T-cell (primary cell): ENCODE data around the gene SPRED2. TPM values are rescaled to one million over a fixed set of nuclear protein-coding genes. Genes with fewer than 3 reads are reported as not detected.

ENCODE experiments used
- ATAC-seq, 4 experiments: fragments of 200-7000 bp in 3 of 4; fragments of 150-1000 bp in 1 of 4; cut with Tn5 transposase; replicated peaks in 1 of 4; 1 replicate in 3 of 4; 2 replicates in 1 of 4; pipeline ENCODE4 v1.10.0; 2021; ENCODE audit warnings: moderate library complexity in 3 of 4, mild to moderate bottlenecking in 2 of 4, moderate number of reproducible peaks in 1 of 4
- CTCF ChIA-PET, 2 donors: fragments of 300-600 bp; sonication (Branson Sonifier 250); formaldehyde crosslinking; loops; one replicate each; lab custom pipeline; 2022; ENCODE audit warnings: antibody characterized with exemption in 2 of 2; lab: Charles Lee
- POLR2A ChIA-PET, 2 donors: fragments of 300-600 bp; sonication (Branson Sonifier 250); formaldehyde crosslinking; loops; one replicate each; lab custom pipeline; 2022; ENCODE audit warnings: antibody characterized with exemption in 2 of 2; lab: Charles Lee
- DNase-seq, 35 experiments: peaks; one replicate each; pipeline versions ENCODE4 v3.0.0 to v3.0.0-alpha.2; 2013 to 2023
- H3K27ac ChIP-seq: one replicate; pipeline ENCODE4 v1.5.1; 2013; ENCODE audit warnings: low read length
- H3K27me3 ChIP-seq, 2 experiments: replicated peaks in 1 of 2; 1 replicate in 1 of 2; 2 replicates in 1 of 2; pipeline versions ENCODE4 v1.6.1 to v1.7.0; 2013; ENCODE audit warnings: low read length in 1 of 2, mixed read lengths in 1 of 2; ENCODE audit not compliant: control insufficient read depth in 2 of 2, insufficient read depth in 2 of 2; ENCODE audit errors: extremely low read depth in 1 of 2
- H3K36me3 ChIP-seq, 2 donors: 1 replicate in 1 of 2; 2 replicates in 1 of 2; pipeline versions ENCODE4 v1.6.1 to v1.7.0; 2013; ENCODE audit warnings: low read length in 1 of 2; ENCODE audit not compliant: control insufficient read depth in 2 of 2, insufficient read depth in 1 of 2; ENCODE audit errors: extremely low read depth in 1 of 2
- H3K4me1 ChIP-seq, 2 experiments: 1 replicate in 1 of 2; 2 replicates in 1 of 2; pipeline versions ENCODE4 v1.6.1 to v1.7.0; 2013; ENCODE audit warnings: low read length in 2 of 2, mixed read lengths in 1 of 2; ENCODE audit not compliant: insufficient read depth in 2 of 2, control insufficient read depth in 1 of 2; ENCODE audit errors: extremely low read depth in 1 of 2
- H3K4me3 ChIP-seq, 2 donors: 1 replicate in 1 of 2; 2 replicates in 1 of 2; pipeline versions ENCODE4 v1.5.1 to v1.7.0; 2013; ENCODE audit warnings: mild to moderate bottlenecking in 2 of 2, low read length in 1 of 2, moderate library complexity in 1 of 2; ENCODE audit not compliant: control insufficient read depth in 1 of 2; ENCODE audit errors: extremely low read depth in 1 of 2
- H3K9me3 ChIP-seq: 2 replicates; pipeline ENCODE4 v1.7.0; 2013
- H3K27ac Mint-ChIP-seq, 2 donors: one replicate each; pipeline ENCODE4 v1.8.0; 2020 to 2021; ENCODE audit warnings: mild to moderate bottlenecking in 2 of 2, mixed read lengths in 2 of 2
- H3K27me3 Mint-ChIP-seq, 2 donors: one replicate each; pipeline ENCODE4 v1.8.0; 2021 to 2022; ENCODE audit warnings: mixed read lengths in 2 of 2
- H3K36me3 Mint-ChIP-seq: one replicate; pipeline ENCODE4 v1.8.0; 2021; ENCODE audit warnings: mixed read lengths
- H3K4me1 Mint-ChIP-seq, 3 donors: one replicate each; pipeline ENCODE4 v1.8.0; 2020 to 2022; ENCODE audit warnings: mixed read lengths in 3 of 3, mild to moderate bottlenecking in 1 of 3
- H3K4me3 Mint-ChIP-seq, 3 donors: one replicate each; pipeline ENCODE4 v1.8.0; 2020 to 2022; ENCODE audit warnings: mild to moderate bottlenecking in 3 of 3, mixed read lengths in 3 of 3, moderate library complexity in 3 of 3
- H3K9me3 Mint-ChIP-seq, 3 donors: one replicate each; pipeline ENCODE4 v1.8.0; 2020 to 2022; ENCODE audit warnings: mixed read lengths in 3 of 3
- WGBS: methylation state at CpG from one replicate; pipeline ENCODE4 v1.1.5; 2013; ENCODE audit warnings: missing lambda C conversion rate; ENCODE audit not compliant: insufficient coverage; 5-methylcytosine and 5-hydroxymethylcytosine counted together
- total RNA-seq, 35 experiments: library from RNA in 6 of 35; stranded (reverse) in 6 of 35; fragments of 120-200 nt in 1 of 35; gene quantifications; one replicate each; pipeline versions ENCODE4 v1.2.1 to v1.2.4 and lab custom pipeline; 2013 to 2026

The SPRED2 gene
- total RNA-seq, 5 donors from 2014 or later (not counting 1 experiment from before 2014, with no cell fraction given), result 0.73 to 3.2 (median 1.2) TPM

DNA sequence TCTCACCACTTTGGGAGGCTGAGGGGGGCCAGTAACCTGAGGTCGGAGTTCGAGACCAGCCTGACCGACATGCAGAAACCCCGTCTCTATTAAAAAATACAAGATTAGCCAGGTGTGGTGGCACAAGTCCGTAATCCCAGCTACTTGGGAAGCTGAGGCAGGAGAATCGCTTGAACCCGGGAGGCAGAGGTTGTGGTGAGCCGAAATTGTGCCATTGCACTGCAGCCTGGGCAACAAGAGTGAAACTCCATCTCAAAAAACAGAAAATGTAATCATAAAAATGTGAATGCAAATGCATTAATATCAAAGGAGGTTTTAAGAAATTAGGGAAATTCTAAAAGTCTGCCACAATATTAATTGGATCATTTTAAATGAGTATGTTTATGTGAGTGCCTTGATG, 159.1 kb downstream of the SPRED2 start:
- no peaks in the 10 kb centered on the region for H3K9me3 ChIP-seq

DNA sequence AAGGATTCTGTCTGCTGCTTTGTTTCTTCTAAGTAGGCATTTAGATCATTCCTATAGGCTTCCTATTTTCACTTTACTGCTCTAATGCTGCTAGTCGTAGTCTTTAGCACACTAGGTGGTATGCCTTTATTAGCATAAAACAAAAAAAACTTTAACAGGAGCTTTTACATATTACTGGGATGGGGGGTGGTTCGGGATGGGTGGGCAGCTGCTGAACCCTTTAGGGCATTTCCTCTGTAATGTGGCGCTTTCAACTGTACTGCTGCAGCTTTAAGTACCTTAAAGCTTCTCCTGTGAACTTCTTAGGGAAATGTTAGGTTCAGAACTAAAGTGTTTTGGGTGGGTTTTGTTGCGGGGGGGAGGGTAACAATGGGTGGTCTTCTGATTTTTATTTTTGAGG, 163.4 kb downstream of the SPRED2 start:
- no peak overlapping the region for H3K27ac ChIP-seq
- Mint-ChIP-seq H3K4me3 (no peak overlapping the region), H3K36me3 (peaks cover 48% of the 10 kb centered on the region), H3K27me3 (no peaks in the 10 kb centered on the region), H3K27ac (no peak overlapping the region), H3K9me3 (no peaks in the 10 kb centered on the region), H3K4me1 (peaks cover 1 to 18% (median 9%) of the 10 kb centered on the region in 3 donors)
- ChIA-PET CTCF (no interaction called here), POLR2A (interaction anchor here in 1 of 2 donors (0.5 to 0.7 kb wide), 2 partner anchors 18 to 42 kb away, joined by 4 to 5 read pairs; partner anchors contain the start of gene ACTR2)
- H3K4me3 ChIP-seq, result no peak overlapping the region
- H3K9me3 ChIP-seq, result no peaks in the 10 kb centered on the region
- WGBS, result 100% methylated on average over 1 of the region's 4 CpGs
- H3K36me3 ChIP-seq, result peaks cover 12 to 75% of the 10 kb centered on the region in 2 donors
- H3K27me3 ChIP-seq, result no peaks in the 10 kb centered on the region
- no peaks in the 10 kb centered on the region for H3K4me1 ChIP-seq
- ATAC-seq, result no peak
- no peak for DNase-seq

More for the DNA sequence above, 159.1 kb downstream of the SPRED2 start:
- Histone ChIP-seq H3K27ac (no peak overlapping the region), H3K36me3 (peaks cover 0 to 39% of the 10 kb centered on the region in 2 donors), H3K4me1 (peaks cover 0 to 2% of the 10 kb centered on the region in 2 experiments), H3K27me3 (no peaks in the 10 kb centered on the region), H3K4me3 (no peak overlapping the region)
- ChIA-PET CTCF (no interaction called here), POLR2A (no interaction called here)
- Mint-ChIP-seq H3K27me3 (no peaks in the 10 kb centered on the region), H3K9me3 (no peaks in the 10 kb centered on the region), H3K36me3 (peaks cover 23% of the 10 kb centered on the region), H3K4me3 (no peak overlapping the region), H3K4me1 (peaks cover 4 to 7% (median 5%) of the 10 kb centered on the region in 3 donors), H3K27ac (no peak overlapping the region)
- DNase-seq, result no peak
- 100% methylated on average over 5 of the region's 8 CpGs for WGBS
- no peak for ATAC-seq

DNA sequence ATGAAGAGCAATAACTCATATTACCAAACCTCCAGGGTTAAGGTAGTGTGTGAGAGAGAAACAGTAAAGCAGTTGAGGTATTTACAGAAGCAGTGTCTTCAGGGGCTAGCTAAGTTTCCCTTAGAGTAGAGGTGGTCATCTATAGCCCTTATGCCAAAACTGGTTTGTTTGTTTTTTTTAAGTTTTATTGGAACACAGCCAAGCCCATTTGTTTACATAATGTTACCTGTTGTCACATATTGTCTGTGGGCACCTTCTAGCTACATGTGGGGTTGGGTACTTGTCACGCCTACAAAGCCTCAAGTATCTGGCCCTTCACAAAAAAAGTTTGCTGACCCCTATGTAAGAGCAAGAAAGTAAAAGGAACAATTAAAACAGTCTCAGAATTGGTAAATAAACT, 165.4 kb downstream of the SPRED2 start:
- POLR2A ChIA-PET, result no interaction called here
- H3K27ac Mint-ChIP-seq, result peak overlapping the region; percentile 8 to 9

DNA sequence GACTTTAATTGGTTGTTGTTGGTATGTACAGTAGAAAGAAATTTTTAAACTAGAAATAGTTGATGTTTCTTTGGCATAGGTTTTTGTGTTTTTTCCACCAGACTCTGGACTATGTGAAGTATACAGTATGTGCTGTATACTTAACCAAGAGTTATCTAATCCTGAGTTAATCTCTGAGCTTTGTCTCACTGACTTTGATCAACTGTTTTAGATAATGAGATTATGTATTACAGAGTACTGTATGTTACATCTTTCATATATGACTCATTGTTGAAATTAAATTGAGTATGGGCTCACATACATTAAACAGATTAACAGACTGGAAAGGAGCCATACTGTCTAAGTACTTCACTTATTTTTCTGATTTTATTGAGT, 166.7 kb downstream of the SPRED2 start:
- H3K36me3 Mint-ChIP-seq, result peaks cover 45% of the 10 kb centered on the region
- CTCF ChIA-PET, result interaction anchor here (0.6 to 1.1 kb wide), 4 partner anchors 10 to 1608 kb away, joined by 3 to 5 read pairs (median 3); no protein-coding TSS in a partner anchor

More for the DNA sequence above, 165.4 kb downstream of the SPRED2 start:
- no peaks in the 10 kb centered on the region for H3K27me3 Mint-ChIP-seq
- CTCF ChIA-PET, result interaction anchor here (0.6 to 0.9 kb wide), 6 partner anchors 10 to 1763 kb away, joined by 3 to 6 read pairs (median 4); no protein-coding TSS in a partner anchor
- no peak overlapping the region for H3K4me3 ChIP-seq
- no CpG with 5 or more reads among the region's 1 CpG for WGBS
- peaks cover 1 to 18% (median 9%) of the 10 kb centered on the region in 3 donors for H3K4me1 Mint-ChIP-seq
- no peaks in the 10 kb centered on the region for H3K27me3 ChIP-seq
- H3K4me1 ChIP-seq, result no peaks in the 10 kb centered on the region
- peaks cover 43% of the 10 kb centered on the region for H3K36me3 Mint-ChIP-seq
- ATAC-seq, result no peak
- H3K9me3 ChIP-seq, result no peaks in the 10 kb centered on the region
- no peak overlapping the region for H3K27ac ChIP-seq
- no peak for DNase-seq
- no peaks in the 10 kb centered on the region for H3K9me3 Mint-ChIP-seq
- H3K36me3 ChIP-seq, result peaks cover 12 to 70% of the 10 kb centered on the region in 2 donors
- no peak overlapping the region for H3K4me3 Mint-ChIP-seq

DNA sequence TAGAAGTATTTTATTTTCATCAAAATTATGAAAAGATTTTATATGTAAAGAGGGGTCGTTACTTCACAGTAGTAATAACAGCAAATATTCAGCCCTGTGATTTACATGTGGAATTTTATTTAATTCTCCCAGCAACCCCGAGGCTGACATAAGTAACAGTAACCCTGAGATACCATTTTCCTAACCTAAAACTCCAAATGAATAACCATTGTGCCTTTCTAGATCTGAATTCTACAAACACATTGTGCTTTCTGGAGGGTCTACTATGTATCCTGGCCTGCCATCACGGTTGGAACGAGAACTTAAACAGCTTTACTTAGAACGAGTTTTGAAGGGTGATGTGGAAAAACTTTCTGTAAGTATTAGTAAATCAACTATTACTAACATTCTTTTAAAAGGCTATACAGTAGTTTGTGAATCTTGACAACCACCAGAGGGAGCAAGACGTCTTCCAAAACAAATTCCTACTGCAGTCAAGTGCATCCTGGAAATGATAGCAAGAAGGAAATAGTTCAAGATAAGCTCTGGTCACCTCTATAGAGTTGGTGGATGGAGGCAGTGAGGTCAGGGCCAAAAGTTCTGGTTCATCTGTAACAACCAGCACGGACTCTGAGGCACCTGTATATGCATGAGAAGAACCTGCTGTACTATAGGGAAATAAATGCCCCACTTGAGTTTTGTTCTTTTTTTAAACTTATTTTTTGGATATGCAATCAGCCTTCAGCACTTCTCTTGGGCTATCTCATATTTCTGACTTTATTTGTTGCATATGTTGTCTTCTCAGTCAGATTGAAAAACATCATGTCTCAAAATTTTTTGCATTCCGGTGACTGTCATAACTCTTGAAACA, 167.4 kb downstream of the SPRED2 start:
- H3K4me1 Mint-ChIP-seq, result peaks cover 8 to 18% (median 15%) of the 10 kb centered on the region in 3 donors
- Histone ChIP-seq H3K27me3 (no peaks in the 10 kb centered on the region), H3K4me1 (no peaks in the 10 kb centered on the region), H3K4me3 (no peak overlapping the region), H3K27ac (no peak overlapping the region), H3K36me3 (peaks cover 12 to 71% of the 10 kb centered on the region in 2 donors), H3K9me3 (no peaks in the 10 kb centered on the region)
- H3K27me3 Mint-ChIP-seq, result no peaks in the 10 kb centered on the region
- no peaks in the 10 kb centered on the region for H3K9me3 Mint-ChIP-seq
- ChIA-PET POLR2A (interaction anchor here (0.6 kb wide), 2 partner anchors 16 to 38 kb away, joined by 3 to 8 read pairs; partner anchors contain the start of gene ACTR2 (in 1 of the 2)), CTCF (interaction anchor here (0.6 to 1.1 kb wide), 4 partner anchors 10 to 1607 kb away, joined by 3 to 5 read pairs (median 3); partner anchors contain the start of gene SPRED2 (in 1 of the 2))
- H3K4me3 Mint-ChIP-seq, result no peak overlapping the region
- peak in 6 of 35 experiments; percentile 5 to 64 (median 10) for DNase-seq
- 100% methylated on average over 1 of the region's 8 CpGs for whole genome bisulfite sequencing
- H3K36me3 Mint-ChIP-seq, result peaks cover 45% of the 10 kb centered on the region
- no peak overlapping the region for H3K27ac Mint-ChIP-seq
- no peak for ATAC-seq

More for the DNA sequence above, 166.7 kb downstream of the SPRED2 start:
- no peak for DNase-seq
- Histone ChIP-seq H3K36me3 (peaks cover 12 to 71% of the 10 kb centered on the region in 2 donors), H3K27ac (no peak overlapping the region), H3K27me3 (no peaks in the 10 kb centered on the region), H3K9me3 (no peaks in the 10 kb centered on the region), H3K4me1 (no peaks in the 10 kb centered on the region), H3K4me3 (no peak overlapping the region)
- Mint-ChIP-seq H3K27ac (no peak overlapping the region), H3K4me3 (no peak overlapping the region), H3K4me1 (peaks cover 8 to 18% (median 15%) of the 10 kb centered on the region in 3 donors), H3K9me3 (no peaks in the 10 kb centered on the region), H3K27me3 (no peaks in the 10 kb centered on the region)
- POLR2A ChIA-PET, result interaction anchor here in 1 of 2 donors (0.6 kb wide), 1 partner anchor 17 kb away, joined by 3 read pairs; no protein-coding TSS in a partner anchor
- no peak for ATAC-seq

DNA sequence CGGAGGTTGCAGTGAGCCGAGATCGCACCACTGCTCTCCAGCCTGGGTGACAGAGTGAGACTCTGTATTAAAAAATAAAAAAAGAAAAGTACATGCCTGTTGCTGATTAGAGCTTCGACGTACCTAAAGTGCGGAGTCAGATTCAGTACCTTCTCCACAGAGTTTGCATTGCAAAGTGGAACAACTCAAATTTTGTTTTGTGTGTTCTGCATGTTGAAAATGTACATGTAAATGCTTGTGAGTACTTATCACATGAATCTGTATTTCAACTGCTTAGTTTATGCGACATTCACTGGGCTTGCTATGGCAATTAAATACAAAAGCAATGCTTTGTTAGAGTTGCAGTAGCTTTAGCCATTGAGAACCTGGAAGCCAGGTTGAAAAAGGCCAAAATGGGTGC, 168.4 kb downstream of the SPRED2 start:
- H3K9me3 ChIP-seq, result no peaks in the 10 kb centered on the region
- POLR2A ChIA-PET, result no interaction called here
- peaks cover 12 to 72% of the 10 kb centered on the region in 2 donors for H3K36me3 ChIP-seq
- H3K4me1 Mint-ChIP-seq, result peaks cover 10 to 18% (median 15%) of the 10 kb centered on the region in 3 donors
- no peaks in the 10 kb centered on the region for H3K27me3 ChIP-seq
- no peaks in the 10 kb centered on the region for H3K9me3 Mint-ChIP-seq
- H3K27ac Mint-ChIP-seq, result no peak overlapping the region
- WGBS, result 98% methylated on average over 7 of the region's 7 CpGs
- no peak overlapping the region for H3K4me3 Mint-ChIP-seq
- DNase-seq, result no peak
- H3K27ac ChIP-seq, result no peak overlapping the region
- CTCF ChIA-PET, result interaction anchor here in 1 of 2 donors (1.5 kb wide), 1 partner anchor 30 kb away, joined by 3 read pairs; no protein-coding TSS in a partner anchor
- no peak for ATAC-seq
- H3K27me3 Mint-ChIP-seq, result no peaks in the 10 kb centered on the region
- H3K4me1 ChIP-seq, result no peaks in the 10 kb centered on the region
- H3K36me3 Mint-ChIP-seq, result peaks cover 43% of the 10 kb centered on the region
- H3K4me3 ChIP-seq, result no peak overlapping the region
